ENCODE results near the gene TAF8.
"Not testable (repeated sequence)": the region's sequence is repeated elsewhere in the genome, so short reads cannot be mapped to it uniquely, and the experiment has no call there.

TAF8 gene

DNA sequence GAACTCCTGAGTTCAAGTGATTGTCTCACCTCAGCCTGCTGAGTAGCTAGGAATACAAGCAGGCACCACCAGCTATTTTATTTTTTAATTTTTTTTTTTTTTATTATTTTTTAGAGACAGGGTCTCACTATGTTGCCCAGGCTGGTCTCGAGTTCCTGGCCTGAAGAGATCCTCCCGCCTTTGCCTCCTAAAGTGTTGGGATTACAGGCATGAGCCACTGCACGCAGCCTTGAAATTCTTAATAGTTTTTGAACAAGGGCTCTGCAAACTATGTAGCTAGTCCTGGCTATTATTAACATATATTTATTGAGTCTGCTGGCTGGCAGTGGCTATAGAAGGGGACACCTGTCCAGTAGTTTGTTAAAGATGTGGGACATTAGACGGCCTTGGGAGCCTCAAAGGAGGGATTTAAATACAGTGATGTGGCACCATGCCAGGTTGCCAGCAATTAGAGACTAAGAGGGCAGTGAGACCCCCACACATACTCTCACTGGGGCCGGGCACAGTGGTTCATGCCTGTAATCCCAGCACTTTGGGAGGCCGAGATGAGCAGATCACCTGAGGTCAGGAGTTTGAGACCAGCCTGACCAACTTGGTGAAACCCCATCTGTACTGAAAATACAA, 21.1 kb upstream of the TAF8 start:
- DNase-seq (ENCODE audit: low spot score): no peak

DNA sequence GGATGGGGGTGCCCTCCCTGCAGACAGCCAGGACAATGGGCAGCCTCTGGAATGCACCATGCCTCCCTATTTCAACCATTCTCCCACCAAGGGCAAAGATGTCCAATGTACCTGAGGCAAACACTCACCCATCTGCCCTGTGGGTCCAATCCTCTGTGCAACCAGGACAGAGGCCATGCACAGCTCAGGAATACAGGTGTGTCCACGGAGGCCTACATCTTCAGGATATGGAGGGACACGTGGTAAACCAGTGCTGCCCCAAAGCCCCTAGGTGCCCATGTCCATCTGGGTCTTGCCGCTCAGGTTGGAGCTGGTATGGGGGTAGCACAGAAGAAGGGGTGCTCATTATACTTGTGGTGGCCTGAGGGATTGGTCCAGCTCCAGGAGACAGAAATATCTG, 20.4 kb upstream of the TAF8 start:
- DNase-seq (ENCODE audit: low spot score): no peak

DNA sequence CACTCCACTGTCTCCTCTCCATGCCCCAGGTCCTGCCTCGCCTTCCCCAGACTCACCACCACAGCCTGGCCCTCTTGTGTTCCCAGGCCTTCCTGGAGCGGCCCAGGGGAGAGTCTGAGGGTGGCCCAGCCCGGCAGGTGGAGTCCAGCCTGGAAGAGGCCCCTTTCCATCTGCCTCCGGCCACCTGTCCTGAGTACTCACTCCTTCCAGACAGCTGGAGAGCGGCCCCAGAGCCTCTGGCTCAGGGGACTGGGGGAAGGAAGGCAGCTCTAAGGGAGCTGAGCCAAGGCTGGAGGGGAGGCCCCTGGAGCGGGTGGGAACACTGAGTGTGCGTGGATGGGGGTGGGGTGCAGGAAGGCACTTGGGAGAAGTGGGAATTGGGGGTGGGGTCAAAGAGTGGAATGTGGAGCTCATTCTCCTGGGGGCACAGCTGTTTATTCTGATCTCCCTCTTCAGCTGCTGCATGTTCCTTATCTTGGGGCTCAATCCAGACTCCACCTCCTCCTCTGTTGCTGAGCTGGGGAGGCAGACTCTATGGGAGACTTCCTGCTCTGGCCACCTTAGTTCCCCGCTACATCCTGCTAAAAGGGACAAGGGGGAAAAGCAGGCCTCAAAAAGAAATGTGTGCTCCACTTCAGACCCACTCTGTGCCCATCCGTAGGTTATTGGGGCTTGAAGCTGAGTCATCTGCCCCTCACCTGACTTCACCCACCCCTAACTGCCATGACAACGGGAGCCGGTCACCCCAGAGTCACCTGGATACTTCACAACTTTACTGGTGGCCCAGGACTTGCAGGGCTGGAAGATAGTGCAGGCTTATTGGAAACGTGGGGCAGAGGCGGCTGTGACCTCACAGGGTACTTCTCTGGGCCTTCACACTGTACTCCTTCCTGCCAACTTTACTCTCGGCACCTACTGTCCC, 19.5 kb upstream of the TAF8 start:
- DNase-seq (ENCODE audit: low spot score): no peak

DNA sequence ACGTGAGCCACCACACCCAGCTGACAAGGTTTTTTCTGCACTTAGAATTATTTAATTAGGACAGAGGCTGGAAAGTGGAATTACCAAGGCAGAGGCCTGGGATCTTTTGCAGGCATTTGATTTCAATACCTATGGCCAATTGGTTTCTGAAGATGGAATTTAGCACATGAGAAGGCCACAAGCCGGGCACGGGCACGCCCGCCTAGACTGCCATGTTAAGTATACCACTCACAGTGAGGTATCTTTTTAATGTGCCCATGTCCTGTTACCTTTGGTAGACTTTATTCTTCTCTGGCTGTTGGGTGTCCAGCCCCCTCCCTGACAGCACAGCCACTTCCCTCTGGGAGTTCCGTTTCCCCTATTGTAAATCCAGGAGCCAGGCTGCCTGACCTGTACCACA, 18.0 kb upstream of the TAF8 start:
- DNase-seq (ENCODE audit: low spot score): no peak

DNA sequence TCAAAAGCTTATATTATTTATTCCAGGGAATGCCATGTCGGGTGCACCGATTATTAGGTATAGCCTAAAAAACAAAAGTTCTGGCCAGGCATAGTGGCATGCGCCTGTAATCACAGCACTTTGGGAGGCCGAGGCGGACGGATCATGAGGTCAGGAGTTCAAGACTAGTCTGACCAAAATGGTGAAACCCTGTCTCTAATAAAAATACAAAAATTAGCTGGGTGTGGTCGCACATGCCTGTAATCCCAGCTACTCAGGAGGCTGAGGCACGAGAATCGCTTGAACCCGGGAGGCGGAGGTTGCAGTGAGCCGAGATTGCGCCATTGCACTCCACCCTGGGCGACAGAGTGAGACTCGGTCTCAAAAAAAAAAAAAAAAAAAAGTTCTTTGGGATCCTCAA, 12.7 kb upstream of the TAF8 start:
- DNase-seq (ENCODE audit: low spot score): not testable (repeated sequence)

DNA sequence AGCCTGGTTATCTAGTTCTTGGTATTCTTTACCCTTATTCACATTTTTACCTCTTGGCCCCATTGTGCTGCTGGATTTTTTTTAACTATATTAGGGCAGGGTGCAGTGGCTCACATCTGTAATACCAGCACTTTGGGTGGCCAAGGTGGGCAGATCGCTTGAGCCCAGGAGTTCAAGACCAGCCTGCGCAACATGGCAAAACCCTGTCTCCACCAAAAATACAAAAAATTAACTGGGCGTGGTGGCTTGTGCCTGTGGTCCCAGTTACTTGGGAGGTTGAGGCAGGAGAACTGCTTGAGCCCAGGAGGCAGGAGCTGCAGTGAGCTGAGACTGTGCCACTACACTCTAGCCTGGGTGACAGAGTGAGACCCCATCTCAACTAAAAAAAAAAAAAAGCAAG, 12.2 kb upstream of the TAF8 start:
- DNase-seq (ENCODE audit: low spot score): no peak

DNA sequence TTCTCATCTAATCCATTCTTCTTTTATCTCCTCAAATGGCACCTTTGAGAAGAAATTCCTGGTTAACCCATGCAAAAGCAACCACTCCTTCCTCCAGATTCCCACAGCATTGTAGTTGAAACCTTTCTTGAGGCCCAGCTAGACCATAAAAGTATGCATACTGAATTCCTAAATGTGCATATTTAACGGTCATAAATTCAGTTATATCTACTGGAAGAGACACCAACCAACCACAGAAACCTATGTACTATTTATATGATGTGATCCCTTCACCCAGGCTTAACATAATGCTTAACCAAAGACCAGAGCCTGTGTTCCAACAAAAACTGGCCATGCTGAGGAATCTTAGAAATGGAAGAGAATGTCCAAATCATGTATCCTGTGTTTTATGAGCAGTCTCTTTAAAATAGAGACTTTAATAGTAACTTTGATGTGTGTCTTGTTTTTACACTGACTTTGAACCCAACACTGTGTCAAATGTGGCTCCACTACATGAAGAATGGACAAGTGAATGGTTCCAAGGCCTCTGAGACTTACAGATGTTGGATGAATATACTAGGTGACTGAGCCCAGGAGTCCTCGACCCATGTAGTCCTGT, 11.4 kb upstream of the TAF8 start:
- no peak for DNase-seq (ENCODE audit: low spot score)

DNA sequence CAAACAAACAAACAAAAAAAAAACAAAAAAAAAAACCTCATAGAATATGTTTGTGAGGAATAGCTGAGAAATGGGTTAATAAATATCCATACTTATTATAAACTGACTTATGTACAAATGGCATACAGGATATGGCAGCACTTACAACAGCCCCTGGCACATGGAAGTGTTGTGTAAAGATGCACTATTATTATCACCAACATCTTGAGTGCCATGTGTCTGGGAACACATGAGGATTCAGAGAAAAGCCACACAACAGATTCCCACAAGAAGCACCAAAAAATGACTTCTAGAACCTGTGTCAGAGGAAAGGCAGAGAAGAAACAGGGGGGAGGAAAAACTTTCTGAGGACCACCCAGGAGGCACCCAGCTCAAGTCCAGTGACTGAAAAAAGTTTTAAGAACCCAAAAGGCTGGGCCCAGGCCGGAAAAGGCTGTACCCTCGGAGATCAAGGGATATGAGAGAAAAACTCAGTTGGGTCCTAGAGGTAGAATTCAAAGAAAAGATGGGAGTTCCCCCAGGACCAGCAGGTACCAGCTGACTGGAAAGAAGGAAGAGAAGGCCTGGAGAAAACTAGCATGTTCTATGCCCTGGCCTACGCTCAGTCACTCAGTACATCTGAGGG, 9.4 kb upstream of the TAF8 start:
- DNase-seq (ENCODE audit: low spot score): no peak

DNA sequence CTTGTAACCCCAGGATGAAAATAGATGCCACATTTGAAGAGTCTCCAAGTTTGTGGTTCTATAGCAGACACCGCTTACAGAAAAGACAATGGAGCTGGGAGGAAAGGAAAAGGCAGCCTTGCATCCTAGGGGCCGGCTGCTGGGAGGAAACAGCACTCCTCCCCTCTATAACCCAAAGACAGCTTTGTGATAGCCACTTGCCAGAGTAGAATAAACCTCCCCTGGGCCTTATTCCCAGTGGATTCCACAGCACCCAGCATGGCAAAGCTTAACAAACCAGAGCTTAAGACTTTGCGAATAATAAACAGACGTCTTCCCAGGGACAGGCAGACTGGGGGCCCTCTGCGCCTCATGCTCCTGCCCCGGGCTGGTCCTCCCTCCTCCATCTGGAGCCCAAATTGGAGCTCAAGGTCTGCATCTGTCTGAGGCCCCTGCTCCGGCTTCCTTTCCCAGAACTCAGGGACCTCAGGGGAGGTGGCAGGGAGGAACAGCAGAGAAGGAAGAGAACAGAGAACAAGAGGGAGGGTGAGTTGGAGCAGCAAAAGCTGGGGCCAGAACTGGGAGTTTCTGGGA, 8.8 kb upstream of the TAF8 start:
- DNase-seq (ENCODE audit: low spot score): no peak

DNA sequence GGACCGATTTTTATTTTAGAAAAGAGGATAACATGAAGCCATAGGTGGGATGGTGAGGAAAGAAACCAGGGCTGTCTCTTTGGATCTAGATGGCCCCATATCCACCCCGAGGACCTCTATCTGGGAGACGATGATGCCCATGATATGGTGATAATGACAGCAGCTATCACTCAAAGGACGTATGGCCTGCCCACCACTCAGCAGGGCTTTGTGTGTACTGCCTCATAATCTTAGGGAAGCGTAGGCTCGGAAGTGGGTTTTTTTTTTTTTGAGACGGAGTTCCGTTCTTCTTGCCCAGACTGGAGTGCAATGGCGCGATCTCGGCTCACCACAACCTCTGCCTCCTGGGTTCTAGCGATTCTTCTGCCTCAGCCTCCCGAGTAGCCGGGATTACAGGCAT, 8.2 kb upstream of the TAF8 start:
- DNase-seq (ENCODE audit: low spot score): no peak

DNA sequence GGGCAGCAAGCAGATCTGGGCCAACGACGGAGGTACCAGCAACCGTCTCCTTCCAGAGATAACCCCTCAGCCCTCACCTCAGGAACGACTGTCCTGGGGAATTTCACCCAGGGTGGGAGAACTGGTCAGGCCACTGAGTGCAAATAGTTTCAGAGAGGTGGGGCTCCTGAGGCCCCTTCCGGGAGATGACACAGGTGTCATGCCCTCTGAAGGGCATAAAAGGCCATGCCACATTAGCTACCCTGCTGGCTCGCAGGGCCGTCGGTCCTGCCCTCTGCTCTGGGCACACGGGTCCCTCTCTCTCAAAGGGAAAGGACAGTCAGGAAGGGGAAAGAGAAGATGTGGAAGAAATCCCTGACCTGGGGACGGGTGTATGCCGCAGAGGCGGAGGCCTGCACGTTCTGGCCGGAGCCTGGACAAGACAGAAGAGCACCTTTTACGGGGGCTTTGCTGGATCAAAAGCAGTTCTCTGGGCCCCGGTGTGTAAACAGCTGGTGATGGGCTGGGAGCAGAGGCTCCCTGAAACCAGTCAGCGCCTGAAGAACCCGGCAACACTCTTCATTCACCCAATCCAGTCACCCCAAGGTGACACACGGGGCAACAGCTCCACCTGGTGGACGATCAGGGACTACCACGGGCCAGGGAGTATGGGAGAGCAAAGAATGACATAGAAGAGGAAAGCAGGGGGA, 6.4 kb upstream of the TAF8 start:
- peak; percentile 91 for DNase-seq (ENCODE audit: low spot score)

DNA sequence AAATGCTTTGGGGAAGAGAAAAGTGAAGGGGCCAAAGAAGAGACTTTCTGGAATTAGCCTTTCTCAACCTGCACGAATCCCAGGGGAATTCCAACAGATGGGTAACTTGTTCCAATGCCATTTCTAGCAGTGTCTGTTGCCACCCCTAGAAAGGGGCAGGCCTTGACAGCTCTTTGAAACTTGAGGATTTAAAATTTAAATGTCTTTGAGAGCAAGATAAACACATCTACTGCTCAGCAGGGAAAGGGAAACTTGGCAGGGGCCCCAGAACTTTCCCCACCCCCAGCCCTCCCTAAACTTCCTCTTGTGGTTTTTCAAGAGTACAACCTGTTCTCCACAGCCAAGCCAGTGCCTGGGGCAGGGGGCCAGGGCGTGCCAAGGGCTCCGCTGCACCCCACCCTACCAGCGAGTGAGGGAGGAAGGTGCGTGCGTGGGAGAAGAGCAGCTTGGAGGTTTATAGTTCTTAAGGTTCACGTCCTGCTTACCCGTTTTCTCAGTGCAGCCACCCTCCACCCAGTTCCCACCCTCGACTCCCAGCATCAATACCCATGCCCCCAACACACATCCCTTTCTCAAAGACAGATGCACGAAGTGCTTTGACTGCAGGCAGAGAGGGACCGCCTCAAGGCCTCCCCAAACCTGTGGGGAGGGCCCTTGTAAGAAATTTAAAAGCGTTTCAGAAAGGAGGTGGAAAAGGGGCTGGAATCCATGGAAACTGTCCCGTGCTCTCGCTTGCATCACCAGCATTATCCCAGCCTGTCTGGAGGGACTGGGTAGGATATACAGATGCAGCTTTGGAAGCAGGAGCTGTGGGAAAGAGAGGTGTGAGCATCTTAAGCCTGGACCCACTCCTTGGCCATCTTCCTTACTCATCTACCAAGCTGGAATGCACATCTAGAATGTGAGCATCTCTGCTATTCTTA, 4.5 kb upstream of the TAF8 start:
- no peak for DNase-seq (ENCODE audit: low spot score)

DNA sequence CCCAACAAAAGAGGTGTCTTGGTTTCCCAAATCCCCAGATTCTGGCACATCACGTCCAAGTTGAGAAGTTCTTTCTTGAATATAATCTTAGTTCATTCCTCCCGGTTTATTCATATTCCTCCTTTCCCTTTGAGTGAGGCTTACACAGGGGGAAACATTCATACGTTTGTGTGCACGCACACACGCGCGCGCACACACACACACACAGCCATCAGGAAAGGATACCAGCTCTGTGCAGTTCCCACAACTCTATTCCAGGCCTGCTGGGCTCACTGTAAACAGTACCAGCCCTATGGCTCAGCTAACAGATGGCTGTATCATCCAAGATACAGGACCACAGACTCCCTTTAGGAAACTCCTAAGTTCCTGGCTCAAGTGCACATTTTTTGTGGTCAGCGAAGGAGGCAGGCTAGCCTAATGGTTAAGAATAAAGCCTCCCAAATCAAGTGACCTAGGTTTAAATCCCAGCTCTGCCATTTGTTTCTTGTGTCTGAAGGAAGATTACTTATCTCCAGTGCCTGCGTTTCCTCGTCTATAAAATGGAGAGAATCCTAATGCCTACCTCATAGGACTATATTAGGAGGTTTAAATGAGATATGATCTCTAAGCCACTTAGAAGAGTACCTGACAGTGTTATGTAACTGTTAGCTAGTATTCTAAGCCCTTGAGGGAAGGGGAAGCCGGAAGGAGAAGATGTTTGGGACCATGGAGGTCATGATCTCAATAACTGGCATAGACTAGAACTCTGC, 3.7 kb upstream of the TAF8 start:
- no peak for DNase-seq (ENCODE audit: low spot score)

DNA sequence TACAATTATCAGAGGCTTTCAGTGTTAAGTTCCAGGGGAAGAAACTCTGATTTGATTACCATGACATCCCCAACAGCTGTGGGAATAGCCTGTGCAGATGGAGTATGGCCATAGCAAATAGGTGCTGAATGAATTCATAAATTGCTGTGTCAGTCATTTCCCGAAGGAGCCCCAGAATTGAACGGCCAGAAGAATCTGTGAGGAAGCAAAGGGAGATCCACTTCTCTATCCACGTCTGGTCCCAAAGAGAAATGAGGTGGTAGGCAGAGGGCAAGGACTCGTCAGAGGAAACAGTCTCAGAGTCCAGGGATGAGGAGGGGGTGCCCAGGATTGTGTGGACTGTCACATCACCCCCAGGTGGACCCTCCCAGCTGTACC, 3.1 kb upstream of the TAF8 start:
- no peak for DNase-seq (ENCODE audit: low spot score)

DNA sequence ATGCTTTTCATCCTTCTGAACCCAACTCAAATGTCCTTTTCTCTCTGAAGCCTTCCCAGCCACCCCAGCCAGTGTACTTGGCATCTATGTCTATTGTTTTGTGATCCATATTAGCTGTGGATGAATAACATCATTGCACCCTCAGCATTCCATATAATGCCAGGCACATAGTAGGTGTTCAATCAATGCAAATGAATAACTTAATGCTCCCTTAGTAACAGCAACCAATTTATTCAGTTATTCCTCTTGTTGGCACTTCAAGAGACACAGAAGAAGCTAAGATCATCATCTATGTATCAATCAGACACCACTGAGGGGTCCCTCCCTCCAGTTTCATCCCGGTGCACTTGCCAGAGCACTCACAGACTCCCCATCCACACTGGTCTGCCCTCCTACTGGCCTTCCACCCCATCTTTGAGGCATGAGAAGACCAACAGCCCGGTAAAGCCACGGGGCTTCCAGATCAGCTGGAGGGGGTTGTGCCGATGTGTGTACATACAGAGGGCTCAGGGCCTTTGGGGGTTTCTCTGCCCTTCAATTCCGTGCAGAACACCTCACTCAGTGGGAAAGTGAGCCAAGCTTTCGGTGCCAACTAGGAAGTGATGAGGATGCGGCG, 2.4 kb upstream of the TAF8 start:
- DNase-seq (ENCODE audit: low spot score): no peak

DNA sequence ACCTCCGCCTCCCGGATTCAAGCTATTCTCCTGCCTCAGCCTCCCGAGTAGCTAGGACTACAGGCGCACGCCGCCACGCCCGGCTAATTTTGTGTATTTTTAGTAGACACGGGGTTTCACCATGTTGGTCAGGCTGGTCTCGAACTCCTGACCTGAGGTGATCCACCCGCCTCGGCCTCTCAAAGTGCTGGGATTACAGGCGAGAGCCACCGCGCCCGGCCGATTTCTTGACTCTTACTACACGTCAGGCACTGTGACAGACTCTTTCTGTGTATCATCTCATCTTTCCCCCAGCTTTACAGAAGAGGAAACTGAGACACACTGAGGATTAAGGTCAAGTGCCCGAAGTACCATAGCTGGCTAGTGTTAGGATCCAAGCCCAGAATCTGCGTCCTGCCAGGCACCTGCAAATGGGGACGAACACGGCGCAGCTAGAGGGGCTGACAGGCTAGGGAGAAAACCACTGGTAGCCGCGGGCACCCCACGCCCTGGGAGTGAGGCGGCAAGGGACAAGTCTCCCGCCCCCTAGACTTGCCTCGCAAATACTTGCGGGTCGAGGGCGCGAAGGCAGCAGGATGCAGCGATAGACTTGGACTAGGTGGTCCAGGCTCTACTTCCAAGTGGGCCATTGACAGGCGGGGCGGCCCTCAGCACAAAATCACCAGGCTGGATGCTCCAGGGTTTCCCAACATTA, 1.1 kb upstream of the TAF8 start:
- no peak for DNase-seq (ENCODE audit: low spot score)

DNA sequence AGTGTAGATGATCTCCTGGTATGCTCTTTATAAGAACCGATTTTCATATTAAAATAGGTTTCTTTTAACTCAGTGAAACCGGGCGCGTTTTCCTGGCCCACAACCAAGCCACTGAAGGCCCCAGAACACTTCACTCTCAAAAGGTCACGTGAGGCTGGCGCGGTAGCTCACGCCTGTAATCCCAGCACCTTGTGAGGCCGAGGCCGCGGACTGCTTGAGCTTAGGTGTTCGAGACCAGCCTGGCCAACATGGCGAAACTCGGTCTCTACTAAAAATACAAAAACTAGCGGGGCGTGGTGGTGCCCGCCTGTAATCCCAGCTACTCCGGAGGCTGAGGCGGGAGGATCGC, 402 bp upstream of the TAF8 start:
- DNase-seq (ENCODE audit: low spot score): no peak

DNA sequence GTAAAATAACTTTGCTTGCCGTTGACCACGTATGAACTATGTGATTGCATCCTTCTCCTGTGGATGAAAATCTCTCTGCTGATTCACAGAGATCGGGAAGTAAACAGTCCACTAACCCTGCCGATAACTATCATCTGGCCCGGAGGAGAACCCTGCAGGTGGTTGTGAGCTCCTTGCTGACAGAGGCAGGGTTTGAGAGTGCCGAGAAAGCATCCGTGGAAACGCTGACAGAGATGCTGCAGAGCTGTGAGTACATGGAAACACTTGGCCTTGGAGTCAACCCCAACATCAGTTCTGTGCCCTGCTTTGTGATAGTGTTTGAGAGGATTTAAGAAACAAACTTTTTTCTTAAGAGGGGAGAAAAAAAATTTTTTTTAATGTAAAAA, 937 bp downstream of the TAF8 start:
- DNase-seq (ENCODE audit: low spot score): no peak

DNA sequence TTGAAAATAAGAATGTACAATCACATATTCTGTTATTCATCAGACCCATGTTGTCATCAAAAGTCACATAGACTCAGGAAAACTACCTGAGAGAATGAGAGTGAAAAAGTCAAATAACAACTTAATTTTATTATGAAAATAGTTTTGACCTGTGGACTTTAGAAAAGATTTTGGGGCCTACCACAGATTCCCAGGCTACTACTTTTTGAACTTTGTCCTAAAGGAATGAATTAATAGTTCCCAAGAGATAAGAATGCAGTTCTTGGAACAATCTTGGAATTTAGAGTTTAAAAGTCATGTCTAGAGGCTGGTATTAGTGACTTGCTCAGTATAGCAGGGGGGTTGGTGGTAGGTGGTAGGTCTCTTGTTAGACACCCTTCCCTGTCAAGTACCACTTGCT, 3.3 kb downstream of the TAF8 start:
- no peak for DNase-seq (ENCODE audit: low spot score)

Measured in AG20443 (cell line).